Activated naive CD4-positive, alpha-beta T cell treated with anti-CD3 and anti-CD28 coated beads, Interleukin-2, amount 50 U/mL, for 16 hours (primary cell): ENCODE data around the gene PLCB1.
"Not testable (repeated sequence)": the region's sequence is repeated elsewhere in the genome, so short reads cannot be mapped to it uniquely, and the experiment has no call there.

Experiments
- DNase-seq: peaks from one replicate; pipeline ENCODE4 v3.0.0-alpha.2; 2020

PLCB1 gene

DNA sequence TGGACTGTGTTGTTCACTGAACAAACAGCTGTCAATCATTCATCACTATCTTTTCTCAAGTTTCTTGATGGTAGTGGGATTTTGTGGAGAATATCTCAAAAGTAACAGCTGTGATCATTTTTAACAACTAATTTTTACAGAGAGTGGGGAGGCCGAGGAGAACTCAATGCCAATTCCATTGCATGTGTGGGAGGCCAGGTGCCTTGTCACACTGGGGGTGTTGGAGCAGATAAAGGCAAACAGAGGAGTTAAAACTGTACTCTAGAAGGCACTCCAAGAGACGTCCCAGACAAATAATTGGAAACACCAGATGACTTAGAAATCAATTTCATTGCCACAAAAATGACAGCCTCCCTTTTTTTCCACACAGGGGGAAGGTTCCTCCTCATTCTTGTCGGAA lies 669.6 kb downstream of the PLCB1 start:
- DNase-seq: no peak

DNA sequence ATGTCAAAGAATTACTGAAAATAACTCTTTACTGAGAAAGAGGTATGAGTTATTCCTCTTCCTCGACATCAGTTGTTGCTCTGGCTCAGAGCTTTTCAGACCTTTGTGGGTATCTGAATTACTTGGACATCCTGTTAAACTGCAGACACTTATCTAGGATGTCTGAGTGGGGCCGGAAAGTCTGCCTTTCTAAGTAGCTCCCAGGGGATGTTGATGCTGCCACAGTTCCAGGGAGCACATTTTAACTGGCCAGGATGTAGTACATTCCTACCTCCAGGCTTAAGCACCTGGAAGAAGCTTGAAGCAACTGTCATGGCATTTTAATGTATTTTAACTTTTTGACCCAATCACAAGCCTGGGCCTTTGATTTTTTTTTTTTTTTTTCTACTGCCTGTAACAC lies 671.0 kb downstream of the PLCB1 start:
- no peak for DNase-seq

DNA sequence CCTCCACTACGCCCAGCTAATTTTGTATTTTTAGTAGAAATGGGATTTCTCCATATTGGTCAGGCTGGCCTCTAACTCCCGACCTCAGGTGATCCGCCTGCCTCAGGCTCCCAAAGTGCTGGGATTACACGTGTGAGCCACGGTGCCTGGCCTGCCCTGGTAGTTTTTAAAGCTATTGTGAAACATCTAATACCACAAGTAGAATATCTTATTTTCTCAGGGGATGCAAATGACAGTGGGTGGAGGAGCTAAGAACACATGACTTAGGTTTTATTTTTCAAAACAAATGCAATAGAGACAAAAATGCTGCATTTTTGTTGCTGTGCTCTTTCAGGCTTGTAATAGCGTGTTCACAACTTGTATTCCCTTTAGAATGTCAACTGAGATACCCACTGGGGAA lies 671.9 kb downstream of the PLCB1 start:
- DNase-seq: no peak

DNA sequence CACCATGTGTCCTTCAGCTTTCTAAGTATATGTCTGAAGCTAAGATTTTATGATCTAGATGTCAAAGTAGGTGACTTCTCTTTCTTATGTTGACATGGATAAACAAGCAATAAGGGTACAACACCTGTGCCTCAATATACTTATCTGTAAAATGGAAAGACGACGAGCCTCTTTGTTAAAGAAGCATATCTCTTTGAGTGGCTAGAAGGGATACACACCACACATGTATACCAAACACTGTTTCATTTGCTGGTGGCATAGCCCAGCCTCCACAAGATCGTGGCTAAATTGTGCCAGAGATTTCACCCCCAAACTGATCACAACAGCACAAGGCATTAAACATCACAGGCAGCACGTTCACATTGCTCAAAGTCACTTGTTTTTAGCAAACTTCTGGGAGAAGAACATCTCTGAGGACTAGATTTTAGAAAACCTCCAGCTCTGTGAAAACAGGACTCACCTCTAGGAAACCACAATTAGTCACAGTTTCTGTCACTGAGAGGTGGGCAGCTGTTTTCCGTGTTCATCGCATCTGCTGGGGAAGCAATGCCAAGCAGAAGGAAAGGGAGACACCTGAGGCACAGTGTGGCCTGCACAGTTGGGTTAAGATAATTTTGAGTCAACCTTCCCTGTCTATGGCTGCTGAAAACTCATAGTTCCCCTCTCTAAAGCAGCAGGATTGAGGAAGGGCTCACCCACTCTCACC lies 673.8 kb downstream of the PLCB1 start:
- DNase-seq: no peak

DNA sequence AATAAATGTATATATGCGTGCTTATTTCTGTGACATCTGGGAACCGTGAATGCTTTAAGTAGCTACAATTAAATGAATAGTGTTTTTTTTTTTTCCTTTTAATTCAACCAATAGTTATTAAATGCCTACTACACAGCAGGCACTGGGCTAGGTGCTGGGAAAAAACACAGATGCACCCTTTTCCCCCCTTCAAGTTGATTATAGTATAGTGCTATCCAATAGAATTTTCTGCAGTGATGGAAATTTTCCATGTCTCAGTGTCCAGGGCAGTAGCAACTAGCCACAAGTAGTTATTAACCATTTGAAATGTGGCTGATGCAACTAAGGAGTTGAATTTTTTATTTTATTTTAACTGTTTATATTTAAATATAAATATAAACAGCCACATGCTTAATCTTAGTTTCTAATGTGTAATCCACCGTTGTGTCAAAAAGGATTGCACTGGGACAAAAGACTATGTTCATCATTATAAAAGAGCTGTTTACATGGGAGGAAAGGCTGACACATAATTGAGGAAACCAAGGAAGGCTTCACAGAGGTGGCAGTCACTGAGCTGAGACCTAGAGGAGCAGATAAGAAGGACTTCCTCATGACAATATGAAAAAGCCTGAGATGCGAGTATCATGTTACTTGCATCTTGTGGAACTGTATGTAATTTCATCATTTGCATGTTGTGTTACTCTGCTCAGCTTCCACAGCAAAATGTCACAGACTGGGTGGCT lies 675.6 kb downstream of the PLCB1 start:
- DNase-seq: no peak

DNA sequence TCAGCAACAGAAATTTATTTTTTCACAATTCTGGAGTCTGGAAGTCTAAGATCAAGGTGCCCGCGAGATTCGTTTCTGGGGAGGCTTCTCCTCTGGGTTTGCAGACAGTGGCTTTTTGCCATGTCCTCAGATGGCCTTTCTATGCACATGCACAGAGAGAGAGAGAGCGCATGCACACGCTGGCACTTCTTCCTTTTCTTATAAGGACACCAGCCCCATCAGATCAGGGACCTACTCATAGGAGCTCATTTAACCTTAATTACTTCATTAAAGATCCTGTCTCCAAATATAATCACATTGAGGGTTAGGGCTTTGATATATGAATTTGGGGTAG lies 676.1 kb downstream of the PLCB1 start:
- no peak for DNase-seq

DNA sequence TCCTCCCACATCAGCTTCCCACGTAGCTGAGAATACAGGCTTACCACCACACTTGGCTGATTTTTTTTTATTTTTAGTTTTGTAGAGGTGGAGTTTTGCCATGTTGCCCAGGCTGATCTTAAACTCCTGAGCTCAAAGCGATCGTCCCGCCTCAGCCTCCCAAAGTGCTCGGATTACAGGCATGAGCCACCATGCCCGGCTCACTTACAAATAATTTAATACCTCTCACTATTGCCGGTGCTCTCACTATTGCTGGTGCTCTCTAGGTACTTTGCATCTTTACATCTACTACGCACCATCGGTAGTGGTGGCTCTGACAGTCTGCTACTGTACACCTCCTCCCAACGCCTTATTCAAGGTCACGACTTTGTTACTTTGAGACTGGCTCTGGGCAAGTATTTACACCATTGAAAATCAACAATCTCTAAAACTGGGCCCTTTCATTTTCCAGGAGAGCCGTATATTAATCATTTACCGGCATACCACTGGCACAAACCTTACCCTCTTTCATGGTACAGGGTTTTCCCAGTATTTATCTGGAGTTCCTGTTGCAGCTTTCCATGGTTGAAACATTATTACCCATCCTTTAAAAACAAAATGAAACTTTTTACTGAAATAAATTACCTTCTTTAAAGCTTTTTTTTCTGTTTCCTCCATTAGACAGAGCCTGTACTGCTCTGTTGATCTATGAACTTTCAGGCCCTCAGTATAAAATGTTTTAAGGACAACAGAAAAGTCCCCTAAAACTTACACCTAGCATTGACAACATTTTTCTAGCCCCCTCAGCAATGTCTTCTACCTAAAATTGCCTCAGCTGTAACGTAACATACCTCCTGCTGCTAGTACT lies 677.3 kb downstream of the PLCB1 start:
- no peak for DNase-seq

DNA sequence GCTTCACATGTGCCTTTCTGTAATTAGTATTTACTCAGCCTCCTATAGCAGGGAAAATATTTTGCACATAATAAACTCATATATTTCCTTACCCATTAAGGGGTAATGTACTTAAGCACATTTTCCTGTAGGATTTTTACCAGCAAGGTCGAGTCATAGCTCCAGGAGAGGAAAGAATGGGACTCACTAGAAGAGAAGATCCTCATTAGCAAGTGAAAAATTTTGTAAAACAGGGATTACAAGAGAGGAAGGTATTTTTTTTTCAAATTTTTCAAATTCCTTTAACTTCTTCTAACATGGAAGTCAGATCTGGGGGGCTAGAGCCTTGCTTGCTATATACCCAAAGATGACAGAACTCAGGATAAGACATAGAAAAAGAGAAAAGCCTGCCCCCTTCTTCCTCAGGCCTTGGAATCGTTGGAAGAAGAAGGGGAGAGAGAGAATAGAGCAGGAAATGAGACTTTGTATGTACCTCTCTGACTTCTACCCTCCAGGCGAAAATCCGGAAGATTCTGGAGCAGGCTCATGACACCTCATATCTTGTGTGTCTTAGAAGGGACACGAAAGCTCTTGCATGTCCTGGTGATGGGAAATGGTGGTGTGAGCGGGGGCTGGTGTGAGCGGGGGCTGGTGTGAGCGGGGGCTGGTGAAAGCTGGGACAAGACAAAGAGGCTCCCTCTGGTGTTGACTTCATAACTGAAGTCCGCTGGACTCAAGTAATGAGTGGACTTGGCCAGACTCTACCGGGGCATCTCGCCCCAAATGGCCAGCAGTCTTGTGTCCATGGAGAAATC lies 679.9 kb downstream of the PLCB1 start:
- no peak for DNase-seq

DNA sequence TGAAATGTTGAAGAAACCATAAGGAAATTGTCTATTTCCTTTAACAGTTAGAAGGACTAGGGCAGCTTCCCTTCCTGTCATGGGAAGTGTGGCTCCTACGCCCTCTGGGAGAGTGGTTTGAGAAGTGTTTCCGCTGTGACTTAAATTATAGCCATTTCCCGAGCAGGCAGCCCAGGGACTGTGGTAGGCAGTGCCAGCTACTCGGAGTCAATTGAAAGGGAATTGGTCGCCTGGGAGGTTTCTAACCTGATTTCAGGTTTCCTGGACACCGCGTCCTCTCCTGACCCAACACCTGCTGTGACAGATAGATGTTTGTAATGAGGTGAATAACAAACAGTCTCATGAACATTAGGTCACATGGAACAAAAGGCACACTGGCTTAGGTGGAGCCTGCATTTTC lies 680.8 kb downstream of the PLCB1 start:
- no peak for DNase-seq

DNA sequence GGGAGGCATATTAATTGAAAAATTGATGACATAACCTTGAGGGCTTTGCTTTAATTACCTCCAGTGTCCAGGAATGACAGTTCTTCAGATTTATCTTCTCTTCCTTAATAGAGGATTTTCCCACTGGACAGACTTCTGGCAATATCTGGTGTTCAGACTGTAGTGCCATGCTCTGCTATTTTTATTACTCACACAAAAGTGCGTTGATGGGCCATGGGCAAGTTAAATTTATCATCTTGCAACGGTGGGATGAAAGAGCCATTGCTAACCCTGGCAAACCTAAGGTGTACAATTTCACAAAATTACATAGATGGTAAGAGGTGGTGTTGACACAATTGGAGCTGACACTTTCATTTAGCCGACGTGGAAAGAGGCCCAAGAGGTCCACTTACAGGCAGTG lies 683.1 kb downstream of the PLCB1 start:
- no peak for DNase-seq

DNA sequence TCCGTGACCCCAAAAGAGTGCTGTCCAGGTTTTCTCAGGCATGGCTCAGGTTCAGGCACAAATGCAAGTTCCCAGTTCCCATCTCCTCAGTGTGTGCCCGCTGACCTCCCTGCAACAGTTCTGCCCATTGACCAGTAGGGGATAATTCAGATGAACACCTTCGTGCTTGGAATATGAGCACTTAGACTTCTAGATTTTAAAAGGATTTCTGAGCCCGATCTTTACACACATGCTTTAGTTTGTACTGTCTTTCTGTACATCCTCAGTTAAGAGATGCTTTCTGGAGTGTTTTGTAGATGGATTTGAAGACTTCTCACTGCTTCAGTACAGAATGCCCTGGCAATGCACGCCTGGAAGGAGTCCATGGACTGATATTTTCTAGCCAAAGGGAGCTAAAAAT lies 697.2 kb downstream of the PLCB1 start:
- DNase-seq: no peak

DNA sequence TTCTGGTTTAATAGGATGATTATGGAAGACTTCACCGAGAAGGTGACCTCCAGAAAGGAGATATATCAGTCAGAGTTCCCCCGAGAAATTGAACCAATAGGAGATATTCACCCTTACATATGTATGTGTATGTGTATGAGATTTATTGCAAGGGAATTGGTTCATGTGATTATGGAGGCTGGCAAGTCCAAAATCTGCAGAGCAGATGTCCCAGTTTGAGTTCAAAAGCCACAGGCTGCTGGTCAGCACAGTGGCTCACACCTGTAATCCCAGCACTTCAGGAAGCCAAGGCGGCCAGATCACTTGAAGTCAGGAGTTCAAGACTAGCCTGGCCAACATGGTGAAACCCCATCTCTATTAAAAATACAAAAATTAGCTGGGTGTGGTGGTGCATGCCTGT lies 702.2 kb downstream of the PLCB1 start:
- DNase-seq: not testable (repeated sequence)

DNA sequence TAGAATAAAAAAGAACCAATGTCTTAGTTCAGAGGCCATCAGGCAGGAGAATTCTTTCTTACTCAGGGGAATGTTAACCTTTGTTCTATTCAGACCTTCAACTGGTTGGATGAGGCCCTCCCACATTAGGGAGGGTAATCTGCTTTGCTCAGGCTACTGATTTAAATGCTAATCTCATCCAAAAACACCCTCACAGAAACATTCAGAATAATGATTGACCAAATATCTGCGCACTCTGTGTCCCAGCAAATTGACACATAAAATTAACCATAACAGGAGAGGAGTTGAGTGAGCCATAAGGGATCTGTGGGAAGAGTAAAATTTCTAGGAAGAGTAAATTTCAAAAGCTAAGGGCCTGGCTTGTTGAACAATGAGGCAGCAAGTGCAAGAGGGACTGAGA lies 702.8 kb downstream of the PLCB1 start:
- no peak for DNase-seq

DNA sequence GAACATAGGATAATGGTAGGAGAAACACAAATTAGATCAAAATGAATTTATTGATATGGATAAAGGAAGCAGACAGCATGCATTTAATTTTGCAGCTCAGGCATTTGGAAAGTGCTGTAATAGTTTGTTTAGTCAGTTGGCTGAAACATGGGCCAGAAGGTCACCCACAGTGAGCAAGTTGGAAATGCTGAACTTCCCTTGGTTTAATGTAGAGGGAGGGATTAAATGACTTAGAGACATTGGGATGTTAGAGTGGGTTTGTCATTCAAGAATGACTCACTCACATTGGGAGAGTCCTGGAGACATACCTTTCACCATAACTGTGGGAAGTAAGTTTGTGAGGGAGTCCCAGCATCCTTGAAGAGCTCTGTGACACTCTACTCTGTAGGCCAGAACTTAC lies 705.3 kb downstream of the PLCB1 start:
- no peak for DNase-seq

DNA sequence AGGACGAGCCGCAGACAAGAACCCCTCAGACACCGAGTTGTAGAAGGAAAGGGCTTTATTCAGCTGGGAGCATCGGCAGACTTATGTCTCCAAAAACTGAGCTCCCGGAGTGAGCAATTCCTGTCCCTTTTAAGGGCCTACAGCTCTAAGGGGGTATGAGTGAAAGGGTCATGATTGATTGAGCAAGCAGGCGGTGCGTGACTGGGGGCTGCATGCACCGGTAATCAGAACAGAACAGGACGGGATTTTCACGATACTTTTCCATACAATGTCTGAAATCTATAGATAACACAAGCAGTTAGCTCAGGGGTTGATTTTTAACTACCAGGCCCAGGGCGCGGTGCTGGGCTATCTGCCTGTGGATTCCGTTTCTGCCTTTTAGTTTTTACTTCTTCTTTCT lies 710.5 kb downstream of the PLCB1 start:
- no peak for DNase-seq

DNA sequence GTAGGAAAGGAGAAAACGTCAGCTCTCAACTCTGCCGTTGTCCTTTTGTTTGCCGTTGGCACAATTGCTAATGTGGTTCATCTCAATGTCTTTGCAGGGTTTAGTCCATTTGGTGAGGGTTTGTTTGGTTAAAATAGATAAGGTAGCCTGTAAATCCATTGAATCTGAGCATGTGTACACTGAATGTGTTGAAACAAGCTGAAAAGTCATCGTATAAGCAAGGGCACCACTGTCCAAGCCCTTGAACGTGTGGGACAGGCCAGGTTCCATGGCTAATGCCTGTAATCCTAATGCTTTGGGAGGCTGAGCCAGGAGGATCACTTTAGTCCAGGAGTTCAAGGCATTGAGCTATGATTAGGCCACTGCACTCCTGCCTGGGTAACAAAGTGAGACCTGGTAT lies 712.1 kb downstream of the PLCB1 start:
- DNase-seq: no peak

DNA sequence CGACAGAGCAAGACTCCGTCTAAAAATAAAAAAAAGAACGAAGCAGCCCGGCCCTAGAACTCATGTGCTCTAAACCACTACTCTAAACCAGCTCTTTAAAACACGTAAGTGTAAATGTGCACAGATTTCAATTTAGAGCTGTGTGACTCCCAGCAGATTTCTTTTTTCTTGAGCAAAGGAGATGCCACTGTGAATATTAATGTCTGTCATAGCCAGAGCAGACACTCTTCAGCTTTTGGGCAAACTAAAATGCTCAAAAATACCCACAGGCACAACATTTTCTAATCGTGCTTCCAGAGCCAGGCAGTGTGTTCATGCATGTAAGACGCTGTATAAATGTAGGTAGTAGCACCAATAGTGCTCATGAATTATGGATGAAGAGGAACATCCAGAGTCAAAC lies 717.9 kb downstream of the PLCB1 start:
- DNase-seq: no peak

DNA sequence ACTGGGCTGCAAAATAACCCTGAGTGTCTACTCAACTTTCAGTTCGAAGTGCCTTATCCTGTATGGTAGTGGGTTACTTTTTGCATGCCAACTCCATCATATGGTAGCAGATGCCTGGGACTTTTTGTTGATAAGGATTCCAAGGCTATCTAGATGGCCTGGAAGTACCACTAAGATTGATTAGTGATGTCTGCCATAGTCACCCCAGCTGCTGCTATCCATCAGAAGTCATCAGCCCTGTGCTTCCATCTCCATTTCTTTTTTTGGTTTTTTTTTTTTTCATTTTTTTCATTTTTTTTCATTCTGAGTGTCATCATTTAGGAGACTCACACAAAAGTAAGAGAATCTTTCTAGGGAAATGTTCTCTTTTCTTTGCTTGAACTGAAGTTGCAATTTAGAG lies 719.4 kb downstream of the PLCB1 start:
- DNase-seq: no peak

DNA sequence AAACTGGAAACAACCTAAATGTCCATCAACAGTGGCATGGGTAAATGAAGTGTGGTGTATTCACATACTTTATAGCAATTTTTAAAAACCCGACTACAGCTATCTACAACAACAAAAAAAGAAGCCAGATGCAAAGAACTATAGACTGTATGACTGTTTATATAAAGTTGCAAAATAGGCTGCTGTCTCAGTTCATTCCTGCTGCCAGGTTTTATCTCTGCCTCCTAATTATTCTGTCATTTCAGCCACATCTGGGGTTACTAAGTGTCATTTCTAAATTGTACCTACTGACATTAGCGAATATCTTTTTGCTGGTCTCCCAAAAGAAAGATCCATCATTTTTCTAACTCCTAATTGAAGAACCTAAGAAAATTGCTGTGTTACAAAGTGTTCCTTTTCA lies 719.9 kb downstream of the PLCB1 start:
- DNase-seq: not testable (repeated sequence)

DNA sequence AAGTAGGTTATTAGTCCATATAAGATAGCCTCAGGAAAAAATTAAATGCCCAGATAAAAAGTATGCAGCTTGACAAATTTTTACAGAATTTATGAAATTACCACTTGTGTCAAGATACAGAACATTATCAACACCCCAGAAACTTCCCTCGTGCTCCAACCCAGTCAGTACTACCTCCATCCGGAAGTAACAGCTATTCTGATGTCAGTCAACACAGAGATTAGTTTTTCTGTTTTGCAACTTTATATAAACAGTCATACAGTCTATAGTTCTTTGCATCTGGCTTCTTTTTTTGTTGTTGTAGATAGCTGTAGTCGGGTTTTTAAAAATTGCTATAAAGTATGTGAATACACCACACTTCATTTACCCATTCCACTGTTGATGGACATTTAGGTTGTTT lies 721.1 kb downstream of the PLCB1 start:
- DNase-seq: not testable (repeated sequence)

DNA sequence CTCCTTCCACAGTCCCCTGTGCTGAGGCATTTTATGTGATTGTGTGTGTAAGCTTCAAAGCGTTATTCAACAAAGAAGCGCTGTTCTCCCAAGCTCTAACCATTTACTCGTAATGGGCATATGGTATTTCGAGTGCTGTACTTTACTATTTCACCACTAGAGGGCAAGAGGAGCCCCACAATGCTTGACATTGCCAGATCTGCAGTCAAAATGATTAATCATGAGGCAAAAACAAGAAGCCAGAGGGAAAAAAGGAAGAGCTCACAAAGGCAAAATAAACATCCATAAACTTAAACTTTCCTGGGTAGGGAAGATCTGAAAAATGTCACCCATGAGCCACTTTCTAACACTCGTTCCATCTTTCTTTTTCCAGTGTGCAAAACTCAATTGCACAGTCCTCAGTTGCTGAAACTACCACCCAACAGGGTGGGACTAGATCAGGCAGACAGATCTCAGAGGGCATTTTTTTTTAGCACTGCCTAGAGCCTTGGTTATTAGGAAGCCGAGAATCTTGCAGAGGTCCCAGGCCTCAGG lies 721.8 kb downstream of the PLCB1 start:
- no peak for DNase-seq

DNA sequence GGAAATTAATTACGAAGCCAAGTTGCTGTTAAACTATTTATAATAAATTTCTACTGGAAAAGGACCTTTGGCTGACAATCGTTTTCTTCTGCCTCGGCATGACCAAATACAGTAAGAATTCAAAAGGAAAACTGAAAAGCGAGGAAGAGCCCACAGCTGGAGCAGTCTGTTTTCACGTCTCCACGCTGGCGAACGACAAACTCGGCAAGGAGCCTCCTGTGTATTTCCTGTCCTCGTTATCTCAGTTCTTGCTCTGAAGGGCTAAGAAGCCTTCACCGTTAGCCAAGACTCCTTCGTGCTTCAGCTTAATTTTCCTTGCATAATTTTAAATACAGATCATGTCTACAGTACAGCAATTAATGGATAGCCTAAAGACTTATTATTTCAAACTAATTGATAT lies 722.5 kb downstream of the PLCB1 start:
- DNase-seq: no peak

DNA sequence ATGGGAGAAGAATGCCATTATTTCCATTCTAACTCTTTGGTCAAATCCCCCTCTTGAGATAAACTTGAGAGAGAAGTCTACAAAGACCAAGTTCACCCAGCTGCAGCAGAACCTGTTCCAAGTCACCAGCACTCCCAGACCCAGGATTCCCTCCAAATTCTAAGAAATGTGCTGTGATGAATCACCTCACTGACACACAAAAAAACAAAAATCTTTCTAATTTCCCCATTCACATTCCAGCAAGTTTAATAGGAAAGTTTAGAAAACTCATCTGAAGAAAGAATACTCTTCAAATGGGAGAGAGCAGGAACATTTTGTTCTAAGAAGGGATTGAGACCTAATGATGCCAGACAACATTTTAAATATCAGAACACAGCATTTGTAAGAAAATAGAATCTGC lies 723.2 kb downstream of the PLCB1 start:
- DNase-seq: no peak
